Measurements from ENCODE around the gene SHCBP1L. TPM values are rescaled to one million over a fixed set of nuclear protein-coding genes. Genes with fewer than 3 reads are reported as not detected.

The SHCBP1L gene
- polyA plus RNA-seq, 1 experiment: not detected

DNA sequence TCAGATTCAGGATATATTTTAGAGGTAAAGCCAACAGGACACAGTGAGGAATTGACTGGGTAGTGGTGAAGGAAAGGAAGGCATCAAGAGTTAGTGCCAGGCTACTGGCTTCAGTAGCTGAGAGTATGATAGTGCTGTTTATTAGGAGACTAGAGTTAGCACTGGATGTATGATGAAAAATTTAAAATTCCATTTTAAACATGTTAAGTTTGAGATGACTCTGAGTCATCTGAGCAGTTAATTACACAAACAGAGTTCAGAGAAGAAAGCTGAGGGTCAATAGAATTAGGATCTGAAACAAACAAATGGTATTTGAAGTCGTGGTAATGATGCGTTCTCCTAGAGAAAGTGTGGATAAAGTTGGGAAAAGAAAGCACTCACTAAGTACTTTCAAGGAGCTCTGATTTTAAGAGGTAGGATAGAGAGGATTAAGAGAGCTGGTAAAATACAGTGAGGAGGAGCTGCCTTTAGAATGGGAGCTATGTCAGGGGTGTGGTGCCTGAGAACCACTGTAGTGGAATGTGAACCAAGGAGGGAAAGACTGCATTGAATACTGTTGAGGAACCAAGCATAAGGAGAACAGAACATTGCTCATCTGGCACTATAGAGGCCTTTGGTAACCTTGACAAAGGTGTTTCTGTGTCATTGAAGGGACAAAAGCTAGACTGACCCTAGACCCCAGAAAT, 21.7 kb upstream of the SHCBP1L start:
- TF ChIP-seq, protein P1, sequence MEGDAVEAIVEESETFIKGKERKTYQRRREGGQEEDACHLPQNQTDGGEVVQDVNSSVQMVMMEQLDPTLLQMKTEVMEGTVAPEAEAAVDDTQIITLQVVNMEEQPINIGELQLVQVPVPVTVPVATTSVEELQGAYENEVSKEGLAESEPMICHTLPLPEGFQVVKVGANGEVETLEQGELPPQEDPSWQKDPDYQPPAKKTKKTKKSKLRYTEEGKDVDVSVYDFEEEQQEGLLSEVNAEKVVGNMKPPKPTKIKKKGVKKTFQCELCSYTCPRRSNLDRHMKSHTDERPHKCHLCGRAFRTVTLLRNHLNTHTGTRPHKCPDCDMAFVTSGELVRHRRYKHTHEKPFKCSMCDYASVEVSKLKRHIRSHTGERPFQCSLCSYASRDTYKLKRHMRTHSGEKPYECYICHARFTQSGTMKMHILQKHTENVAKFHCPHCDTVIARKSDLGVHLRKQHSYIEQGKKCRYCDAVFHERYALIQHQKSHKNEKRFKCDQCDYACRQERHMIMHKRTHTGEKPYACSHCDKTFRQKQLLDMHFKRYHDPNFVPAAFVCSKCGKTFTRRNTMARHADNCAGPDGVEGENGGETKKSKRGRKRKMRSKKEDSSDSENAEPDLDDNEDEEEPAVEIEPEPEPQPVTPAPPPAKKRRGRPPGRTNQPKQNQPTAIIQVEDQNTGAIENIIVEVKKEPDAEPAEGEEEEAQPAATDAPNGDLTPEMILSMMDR (IDR thresholded peaks at IDR 0.05; ENCODE audit: low read depth, low read length): no peak
- DNase-seq (ENCODE audit: low read depth, low spot score): no peak
- no peak overlapping the region for H3K27ac ChIP-seq (ENCODE audit: low read depth, low read length)
- ChIA-PET POLR2A (no interaction called here), CTCF (interaction anchor here (1.4 to 3.9 kb wide), 2 partner anchors 13 to 260 kb away, joined by 4 to 25 read pairs; no protein-coding TSS in a partner anchor)
- H3K27me3 ChIP-seq (ENCODE audit: control insufficient read depth, insufficient read depth, low read length): no peaks in the 10 kb centered on the region
- H3K4me3 ChIP-seq (ENCODE audit: low read depth, low read length): no peak overlapping the region
- no peaks in the 10 kb centered on the region for H3K9me3 ChIP-seq (ENCODE audit: control insufficient read depth, insufficient read depth, low read length)

DNA sequence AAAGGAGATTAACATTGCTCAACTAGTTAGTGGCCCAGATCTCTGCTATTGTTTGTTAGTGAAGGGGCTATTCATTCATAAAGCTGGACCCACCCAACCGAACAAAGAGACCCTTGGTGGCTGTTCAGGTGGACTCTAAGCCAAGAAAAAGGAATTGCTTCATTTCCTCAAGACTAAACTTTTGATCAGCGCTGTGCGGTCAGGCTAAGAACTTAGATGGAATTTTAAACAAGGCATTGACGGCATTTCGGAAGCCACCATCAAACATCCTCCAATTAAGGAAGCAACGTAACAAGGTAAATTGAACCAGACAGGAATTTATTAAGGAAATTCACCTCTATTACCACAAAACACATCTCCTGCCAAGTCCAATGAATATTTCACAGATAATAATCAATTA, 19.9 kb upstream of the SHCBP1L start:
- H3K27me3 ChIP-seq (ENCODE audit: control insufficient read depth, insufficient read depth, low read length): no peaks in the 10 kb centered on the region
- no peak overlapping the region for H3K4me3 ChIP-seq (ENCODE audit: low read depth, low read length)
- no peaks in the 10 kb centered on the region for H3K9me3 ChIP-seq (ENCODE audit: control insufficient read depth, insufficient read depth, low read length)
- CTCF ChIA-PET: no interaction called here
- POLR2A ChIA-PET: no interaction called here
- no peak overlapping the region for H3K27ac ChIP-seq (ENCODE audit: low read depth, low read length)
- TF ChIP-seq, protein P1 (IDR thresholded peaks at IDR 0.05; ENCODE audit: low read depth, low read length): no peak
- no peak for DNase-seq (ENCODE audit: low read depth, low spot score)

DNA sequence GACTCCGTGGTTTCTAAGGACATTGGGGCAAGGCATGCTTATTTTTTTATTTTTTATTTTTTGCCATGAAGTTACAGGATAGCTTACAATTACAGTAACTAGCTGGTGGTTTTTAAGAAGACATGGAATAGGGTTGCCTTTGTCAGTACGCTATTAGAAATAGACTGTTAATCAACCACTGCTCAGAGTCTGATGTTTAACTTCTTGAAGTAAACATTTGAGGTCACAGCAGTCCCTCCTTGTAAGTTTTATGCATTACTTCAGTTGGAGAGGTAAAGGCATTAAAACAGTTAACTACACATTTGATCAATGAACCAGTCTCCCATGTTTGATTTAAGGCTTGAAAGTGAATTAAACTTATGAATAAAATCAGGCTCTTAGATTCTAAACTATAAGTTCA, 19.3 kb upstream of the SHCBP1L start:
- ChIA-PET CTCF (no interaction called here), POLR2A (no interaction called here)
- Histone ChIP-seq H3K9me3 (ENCODE audit: control insufficient read depth, insufficient read depth, low read length) (no peaks in the 10 kb centered on the region), H3K4me3 (ENCODE audit: low read depth, low read length) (no peak overlapping the region), H3K27ac (ENCODE audit: low read depth, low read length) (no peak overlapping the region), H3K27me3 (ENCODE audit: control insufficient read depth, insufficient read depth, low read length) (no peaks in the 10 kb centered on the region)
- DNase-seq (ENCODE audit: low read depth, low spot score): no peak
- TF ChIP-seq, protein P1 (IDR thresholded peaks at IDR 0.05; ENCODE audit: low read depth, low read length): no peak

DNA sequence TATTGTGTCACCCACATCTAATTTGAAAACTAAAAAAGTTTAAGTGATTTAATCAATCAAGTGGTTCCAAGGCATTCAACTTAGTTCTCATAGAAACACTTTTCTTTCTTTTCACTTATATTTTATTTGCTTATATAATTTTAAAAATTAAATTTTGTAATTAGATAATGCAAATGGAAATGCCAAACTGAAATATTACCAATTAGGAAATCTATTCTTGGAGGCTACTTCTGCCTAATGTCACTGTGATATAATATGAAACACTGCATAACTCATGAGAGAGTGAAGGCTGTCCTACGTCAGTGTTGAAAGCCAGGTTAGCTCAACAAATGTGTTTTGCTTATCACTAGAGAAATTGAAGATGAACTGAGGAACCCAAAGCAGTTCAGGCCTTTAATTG, 18.3 kb upstream of the SHCBP1L start:
- H3K27ac ChIP-seq (ENCODE audit: low read depth, low read length): no peak overlapping the region
- ChIA-PET CTCF (no interaction called here), POLR2A (no interaction called here)
- no peaks in the 10 kb centered on the region for H3K9me3 ChIP-seq (ENCODE audit: control insufficient read depth, insufficient read depth, low read length)
- TF ChIP-seq, protein P1 (IDR thresholded peaks at IDR 0.05; ENCODE audit: low read depth, low read length): no peak
- H3K27me3 ChIP-seq (ENCODE audit: control insufficient read depth, insufficient read depth, low read length): no peaks in the 10 kb centered on the region
- DNase-seq (ENCODE audit: low read depth, low spot score): no peak
- H3K4me3 ChIP-seq (ENCODE audit: low read depth, low read length): no peak overlapping the region

DNA sequence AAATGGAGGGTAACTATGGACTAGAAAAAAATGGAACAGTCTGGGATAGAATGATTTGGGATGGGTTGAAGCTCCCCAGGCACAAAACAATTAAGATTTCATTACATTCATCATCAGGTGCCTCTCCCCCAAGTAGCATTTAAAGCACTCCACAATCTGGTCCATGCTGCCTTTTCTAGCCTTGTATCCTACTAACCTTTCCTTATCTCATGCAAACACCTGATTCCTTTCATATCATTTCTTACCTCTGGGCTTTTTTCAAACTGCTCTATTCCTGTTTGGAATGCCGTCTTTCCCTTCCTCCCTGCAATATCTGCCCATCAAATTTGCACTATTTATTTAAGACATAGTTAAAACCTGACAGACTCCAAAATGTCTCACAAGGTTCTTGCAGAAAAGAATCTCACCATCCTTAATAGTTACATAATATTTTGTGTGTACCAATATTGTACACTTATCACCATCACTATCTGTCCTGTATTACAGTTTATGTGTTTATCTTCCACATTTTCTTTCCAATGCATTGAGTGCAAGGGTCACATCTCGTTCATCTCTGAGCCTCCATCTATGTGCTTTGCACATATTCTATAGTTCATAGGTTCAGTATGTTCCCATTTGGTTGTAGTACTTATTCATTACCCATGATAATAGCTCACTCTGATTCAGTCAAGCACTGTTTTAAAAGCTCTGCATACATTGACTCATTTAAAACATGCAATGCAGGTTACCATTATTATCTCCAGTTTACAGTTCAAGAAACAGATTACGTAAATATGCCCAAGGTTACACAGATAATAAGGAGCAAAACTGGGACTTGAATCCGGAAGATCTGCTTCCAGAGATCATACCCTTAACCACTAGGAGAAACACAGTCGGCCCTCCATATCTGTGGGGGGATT, 16.1 kb upstream of the SHCBP1L start:
- no peaks in the 10 kb centered on the region for H3K27me3 ChIP-seq (ENCODE audit: control insufficient read depth, insufficient read depth, low read length)
- TF ChIP-seq, protein P1 (IDR thresholded peaks at IDR 0.05; ENCODE audit: low read depth, low read length): no peak
- CTCF ChIA-PET: interaction anchor here (0.9 kb wide), 1 partner anchor 266 kb away, joined by 4 read pairs; no protein-coding TSS in a partner anchor
- H3K27ac ChIP-seq (ENCODE audit: low read depth, low read length): no peak overlapping the region
- no peak for DNase-seq (ENCODE audit: low read depth, low spot score)
- H3K9me3 ChIP-seq (ENCODE audit: control insufficient read depth, insufficient read depth, low read length): no peaks in the 10 kb centered on the region
- POLR2A ChIA-PET: no interaction called here
- no peak overlapping the region for H3K4me3 ChIP-seq (ENCODE audit: low read depth, low read length)
